IPS-18a (cell line): ENCODE measurements around the gene PDE6A.

Experiments
- H3K27ac ChIP-seq: one replicate; pipeline ENCODE4 v1.5.1; 2013; ENCODE audit warnings: low read length
- H3K27me3 ChIP-seq: one replicate; pipeline ENCODE4 v1.6.1; 2013; ENCODE audit warnings: mild to moderate bottlenecking, low read length; ENCODE audit not compliant: control insufficient read depth, insufficient read depth
- H3K36me3 ChIP-seq: one replicate; pipeline ENCODE4 v1.6.1; 2013; ENCODE audit warnings: low read depth, low read length; ENCODE audit not compliant: control insufficient read depth
- H3K4me1 ChIP-seq: one replicate; pipeline ENCODE4 v1.6.1; 2013; ENCODE audit warnings: low read depth, low read length; ENCODE audit not compliant: control insufficient read depth
- H3K4me3 ChIP-seq: one replicate; pipeline ENCODE4 v1.5.1; 2013; ENCODE audit warnings: low read length
- H3K9ac ChIP-seq: one replicate; pipeline ENCODE4 v1.6.1; 2013; ENCODE audit warnings: mild to moderate bottlenecking, low read length, moderate library complexity
- H3K9me3 ChIP-seq: one replicate; pipeline ENCODE4 v1.6.1; 2013; ENCODE audit warnings: low read depth, low read length; ENCODE audit not compliant: control insufficient read depth

The PDE6A gene

GRCh38 chr5:149828161-149829011, 116.2 kb downstream of the PDE6A start:
- H3K4me1 ChIP-seq, result no peaks in the 10 kb centered on the region
- H3K9me3 ChIP-seq, result no peaks in the 10 kb centered on the region
- H3K27me3 ChIP-seq, result no peaks in the 10 kb centered on the region
- no peak overlapping the region for H3K4me3 ChIP-seq
- peaks cover 4% of the 10 kb centered on the region for H3K36me3 ChIP-seq
- H3K27ac ChIP-seq, result no peak overlapping the region
- H3K9ac ChIP-seq, result no peak overlapping the region

- no peak overlapping the region for H3K9ac ChIP-seq
- H3K27me3 ChIP-seq, result no peaks in the 10 kb centered on the region
- H3K9me3 ChIP-seq, result no peaks in the 10 kb centered on the region
- H3K4me3 ChIP-seq, result no peak overlapping the region
- H3K27ac ChIP-seq, result no peak overlapping the region
- H3K4me1 ChIP-seq, result peaks cover 3% of the 10 kb centered on the region
- H3K36me3 ChIP-seq, result peaks cover 4% of the 10 kb centered on the region
These were observed 117.0 kb downstream of the PDE6A start for GRCh38 chr5:149827546-149827945.

- Histone ChIP-seq H3K9me3 (no peaks in the 10 kb centered on the region), H3K36me3 (peaks cover 4% of the 10 kb centered on the region), H3K27ac (no peak overlapping the region), H3K27me3 (no peaks in the 10 kb centered on the region), H3K4me1 (peaks cover 3% of the 10 kb centered on the region), H3K4me3 (no peak overlapping the region), H3K9ac (no peak overlapping the region)
These were observed 117.5 kb downstream of the PDE6A start for GRCh38 chr5:149827086-149827485.

DNA sequence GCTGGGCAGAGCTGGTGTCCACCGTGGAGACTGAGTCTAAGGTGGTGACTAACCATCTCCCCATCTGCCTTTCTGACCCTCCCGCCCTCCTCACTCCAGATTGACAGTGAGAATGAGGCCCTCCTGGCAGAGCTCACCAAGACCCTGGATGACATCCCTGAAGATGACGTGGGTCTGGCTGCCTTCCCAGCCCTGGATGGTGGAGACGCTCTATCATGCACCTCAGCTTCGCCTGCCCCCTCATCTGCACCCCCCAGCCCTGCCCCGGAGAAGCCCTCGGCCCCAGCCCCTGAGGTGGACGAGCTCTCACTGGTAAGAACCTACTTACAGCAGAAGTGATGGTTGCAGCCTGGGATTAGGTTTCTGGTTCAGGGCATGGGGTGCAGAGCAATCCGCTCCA, 118.0 kb downstream of the PDE6A start:
- peaks cover 3% of the 10 kb centered on the region for H3K4me1 ChIP-seq
- H3K27ac ChIP-seq, result no peak overlapping the region
- no peak overlapping the region for H3K4me3 ChIP-seq
- peaks cover 4% of the 10 kb centered on the region for H3K36me3 ChIP-seq
- H3K27me3 ChIP-seq, result no peaks in the 10 kb centered on the region
- H3K9ac ChIP-seq, result no peak overlapping the region
- no peaks in the 10 kb centered on the region for H3K9me3 ChIP-seq

- Histone ChIP-seq H3K4me3 (no peak overlapping the region), H3K27ac (no peak overlapping the region), H3K4me1 (peaks cover 3% of the 10 kb centered on the region), H3K27me3 (no peaks in the 10 kb centered on the region), H3K9me3 (no peaks in the 10 kb centered on the region), H3K9ac (no peak overlapping the region), H3K36me3 (peaks cover 3% of the 10 kb centered on the region)
These were observed 119.7 kb downstream of the PDE6A start for GRCh38 chr5:149824846-149825245.

GRCh38 chr5:149824120-149824519, 120.5 kb downstream of the PDE6A start:
- Histone ChIP-seq H3K27ac (no peak overlapping the region), H3K9me3 (no peaks in the 10 kb centered on the region), H3K4me1 (peaks cover 3% of the 10 kb centered on the region), H3K27me3 (no peaks in the 10 kb centered on the region), H3K9ac (no peak overlapping the region), H3K36me3 (peaks cover 3% of the 10 kb centered on the region), H3K4me3 (no peak overlapping the region)

DNA sequence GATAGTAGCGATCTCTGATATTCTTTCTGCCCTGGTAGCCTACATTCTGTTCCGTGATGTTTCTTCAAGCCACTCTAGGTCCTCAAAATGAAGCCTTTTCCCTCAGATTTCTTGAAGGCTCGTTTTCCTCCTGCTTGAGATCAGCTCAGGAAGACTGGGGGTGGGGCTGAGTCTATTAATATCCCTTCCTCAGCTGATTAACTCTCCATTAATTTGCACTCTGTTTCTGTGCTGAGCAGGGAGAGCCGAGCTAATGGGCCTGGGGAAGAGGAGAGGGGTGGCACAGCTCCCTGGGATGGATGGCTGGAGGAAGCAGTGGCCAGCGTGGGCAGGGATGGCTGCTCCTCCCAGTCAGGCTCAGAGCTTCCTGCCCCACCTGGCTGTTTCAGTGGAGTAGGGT, 121.2 kb downstream of the PDE6A start:
- H3K36me3 ChIP-seq, result peaks cover 3% of the 10 kb centered on the region
- H3K9ac ChIP-seq, result no peak overlapping the region
- H3K27me3 ChIP-seq, result no peaks in the 10 kb centered on the region
- peaks cover 3% of the 10 kb centered on the region for H3K4me1 ChIP-seq
- no peaks in the 10 kb centered on the region for H3K9me3 ChIP-seq
- H3K4me3 ChIP-seq, result no peak overlapping the region
- H3K27ac ChIP-seq, result no peak overlapping the region

DNA sequence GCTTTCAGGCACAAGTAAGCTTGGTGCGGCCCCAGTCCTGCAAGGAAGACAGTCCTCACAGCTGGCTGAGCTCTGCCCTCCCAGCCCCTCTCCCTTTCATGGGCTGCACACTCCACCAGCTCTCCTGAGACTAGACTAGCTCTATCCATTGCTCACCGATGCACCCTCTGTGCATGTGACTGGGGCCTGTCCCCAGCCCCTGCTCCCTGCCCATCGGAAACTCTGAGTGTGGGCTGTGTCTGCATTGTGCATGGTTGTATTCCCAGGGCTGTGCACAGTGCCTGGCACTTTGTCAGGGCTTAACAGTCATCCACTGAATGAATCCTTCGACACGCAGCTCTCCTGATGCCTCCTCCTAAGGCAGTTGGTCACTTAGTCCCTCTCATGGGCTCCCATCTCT, 122.3 kb downstream of the PDE6A start:
- Histone ChIP-seq H3K9ac (no peak overlapping the region), H3K27me3 (no peaks in the 10 kb centered on the region), H3K4me3 (no peak overlapping the region), H3K4me1 (peaks cover 3% of the 10 kb centered on the region), H3K36me3 (peaks cover 3% of the 10 kb centered on the region), H3K9me3 (no peaks in the 10 kb centered on the region), H3K27ac (no peak overlapping the region)

GRCh38 chr5:149820536-149821510, 123.8 kb downstream of the PDE6A start:
- Histone ChIP-seq H3K4me3 (no peak overlapping the region), H3K27me3 (no peaks in the 10 kb centered on the region), H3K36me3 (peaks cover 3% of the 10 kb centered on the region), H3K4me1 (peaks cover 3% of the 10 kb centered on the region), H3K9ac (no peak overlapping the region), H3K9me3 (no peaks in the 10 kb centered on the region), H3K27ac (no peak overlapping the region)

GRCh38 chr5:149820012-149820411, 124.6 kb downstream of the PDE6A start:
- H3K4me1 ChIP-seq, result peaks cover 3% of the 10 kb centered on the region
- H3K36me3 ChIP-seq, result peaks cover 3% of the 10 kb centered on the region
- H3K9ac ChIP-seq, result no peak overlapping the region
- H3K9me3 ChIP-seq, result no peaks in the 10 kb centered on the region
- no peaks in the 10 kb centered on the region for H3K27me3 ChIP-seq
- no peak overlapping the region for H3K4me3 ChIP-seq
- H3K27ac ChIP-seq, result no peak overlapping the region

DNA sequence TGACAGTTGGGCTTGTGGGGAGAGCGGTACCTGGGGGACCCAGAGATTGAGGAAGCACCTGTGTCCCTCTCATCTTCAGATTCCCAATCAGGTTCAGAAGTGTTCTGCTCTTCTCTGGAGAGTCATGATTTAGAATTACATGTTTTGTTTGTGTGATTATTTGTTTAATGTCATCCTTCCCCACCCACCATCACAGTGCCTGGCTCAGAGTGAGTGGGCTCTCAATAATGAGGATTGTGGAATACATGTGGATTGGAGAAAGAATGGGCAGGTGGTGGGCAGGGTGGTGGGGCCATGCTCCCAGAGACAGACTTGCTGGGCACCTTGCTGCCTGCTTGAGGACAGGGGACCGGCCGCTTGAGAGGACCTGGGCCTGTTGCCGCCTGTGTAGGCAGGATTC, 126.5 kb downstream of the PDE6A start:
- Histone ChIP-seq H3K9ac (no peak overlapping the region), H3K36me3 (peaks cover 3% of the 10 kb centered on the region), H3K9me3 (no peaks in the 10 kb centered on the region)

More for the DNA sequence above, 126.5 kb downstream of the PDE6A start:
- Histone ChIP-seq H3K27me3 (no peaks in the 10 kb centered on the region), H3K27ac (no peak overlapping the region), H3K4me1 (peaks cover 3% of the 10 kb centered on the region), H3K4me3 (no peak overlapping the region)
